DND-41 (cell line): Measurements from ENCODE around the gene ARHGAP32.

ENCODE experiments used
- EZH2 ChIP-seq: IDR thresholded peaks from 3 replicates; pipeline ENCODE4 v1.6.1; 2012; ENCODE audit warnings: borderline replicate concordance, low read depth, mild to moderate bottlenecking, moderate library complexity, low read length, inconsistent platforms; ENCODE audit not compliant: severe bottlenecking
- TF ChIP-seq, protein P1 (sequence below): IDR thresholded peaks from 2 replicates; pipeline ENCODE4 v1.5.1; 2012; ENCODE audit warnings: borderline replicate concordance, low read length, moderate library complexity, mild to moderate bottlenecking; ENCODE audit not compliant: poor library complexity, severe bottlenecking; ENCODE audit errors: extremely low read depth

GRCh38 chr11:128988242-128988970 is 203.7 kb downstream of the ARHGAP32 start:
- TF ChIP-seq, protein P1, sequence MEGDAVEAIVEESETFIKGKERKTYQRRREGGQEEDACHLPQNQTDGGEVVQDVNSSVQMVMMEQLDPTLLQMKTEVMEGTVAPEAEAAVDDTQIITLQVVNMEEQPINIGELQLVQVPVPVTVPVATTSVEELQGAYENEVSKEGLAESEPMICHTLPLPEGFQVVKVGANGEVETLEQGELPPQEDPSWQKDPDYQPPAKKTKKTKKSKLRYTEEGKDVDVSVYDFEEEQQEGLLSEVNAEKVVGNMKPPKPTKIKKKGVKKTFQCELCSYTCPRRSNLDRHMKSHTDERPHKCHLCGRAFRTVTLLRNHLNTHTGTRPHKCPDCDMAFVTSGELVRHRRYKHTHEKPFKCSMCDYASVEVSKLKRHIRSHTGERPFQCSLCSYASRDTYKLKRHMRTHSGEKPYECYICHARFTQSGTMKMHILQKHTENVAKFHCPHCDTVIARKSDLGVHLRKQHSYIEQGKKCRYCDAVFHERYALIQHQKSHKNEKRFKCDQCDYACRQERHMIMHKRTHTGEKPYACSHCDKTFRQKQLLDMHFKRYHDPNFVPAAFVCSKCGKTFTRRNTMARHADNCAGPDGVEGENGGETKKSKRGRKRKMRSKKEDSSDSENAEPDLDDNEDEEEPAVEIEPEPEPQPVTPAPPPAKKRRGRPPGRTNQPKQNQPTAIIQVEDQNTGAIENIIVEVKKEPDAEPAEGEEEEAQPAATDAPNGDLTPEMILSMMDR, result no peak
- TF ChIP-seq EZH2, result no peak
